Psoas muscle (tissue), 8 donors: ENCODE measurements around the gene STEAP1. TPM values are rescaled to one million over a fixed set of nuclear protein-coding genes. Genes with fewer than 3 reads are reported as not detected.
A peak's percentile ranks its signal among the peaks of the same experiment; 100 is the strongest.
"Not testable (repeated sequence)": the region's sequence is repeated elsewhere in the genome, so short reads cannot be mapped to it uniquely, and the experiment has no call there.

Source experiments
- ATAC-seq, 4 donors: fragments of 200-7000 bp; cut with Tn5 transposase; one replicate each; pipeline ENCODE4 v1.9.1; 2020; ENCODE audit warnings: moderate library complexity in 3 of 4, mild to moderate bottlenecking in 2 of 4
- DNase-seq, 2 donors: peaks; one replicate each; pipeline ENCODE4 v3.0.0-alpha.2; 2020
- H3K27ac ChIP-seq: fragments of 200-600 bp; one replicate; pipeline ENCODE4 v1.8.0; 2022
- H3K27me3 ChIP-seq, 3 donors: fragments of 200-600 bp in 1 of 3; one replicate each; pipeline versions ENCODE4 v1.6.1 to v1.8.0; 2013 to 2022; ENCODE audit warnings: low read length in 2 of 3, mild to moderate bottlenecking in 2 of 3, moderate library complexity in 1 of 3; ENCODE audit not compliant: insufficient read depth in 3 of 3
- H3K36me3 ChIP-seq, 2 donors: fragments of 200-600 bp in 1 of 2; one replicate each; pipeline versions ENCODE4 v1.6.1 to v1.8.0; 2013 to 2022; ENCODE audit warnings: low read depth in 1 of 2, mild to moderate bottlenecking in 1 of 2, moderate library complexity in 1 of 2; ENCODE audit not compliant: insufficient read depth in 1 of 2
- H3K4me1 ChIP-seq: fragments of 200-600 bp; one replicate; pipeline ENCODE4 v1.8.0; 2022
- H3K4me3 ChIP-seq: fragments of 200-600 bp; one replicate; pipeline ENCODE4 v1.8.0; 2022; ENCODE audit warnings: mild to moderate bottlenecking
- H3K9me3 ChIP-seq: fragments of 200-600 bp; one replicate; pipeline ENCODE4 v1.8.0; 2022
- CTCF ChIP-seq: fragments of 200-600 bp; IDR thresholded peaks from one replicate; pipeline ENCODE4 v1.8.0; 2022; ENCODE audit warnings: antibody characterized with exemption
- WGBS, 3 donors: extraction: QIAGEN DNeasy Blood & Tissue Kit; methylation state at CpG; one replicate each; pipeline versions ENCODE4 v1.1.6 to v1.1.7; 2013; 5-methylcytosine and 5-hydroxymethylcytosine counted together
- intact Hi-C, 2 donors: fragments of 100-400 bp; cut with DNase I; formaldehyde crosslinking; loops; one replicate each; pipeline versions ENCODE4 v1.11.0 to v1.14.2; 2022
- polyA plus RNA-seq, 3 donors: library from polyadenylated mRNA; stranded (reverse); fragments of 200-250 nt; gene quantifications; one replicate each; pipeline ENCODE4 v1.2.3, GENCODE V29; 2013
- total RNA-seq, 4 donors: library from RNA; stranded (reverse); fragmentation: NEBNext Ultra II Directional in 2 of 4; extraction: Animal tissue kit (Norgen Biotek cat#: 25700) in 2 of 4; gene quantifications; one replicate each; pipeline versions ENCODE4 v1.2.1 to v1.2.4, GENCODE V29; 2021 to 2023
- donor health status: healthy with polysubstance abuse.
- donor health status: DM: no; HTN: no; CAD: no; lungs with moderate emphysema.
- donor health status: Bipolar disorder and iron deficiency.
- donor health status: healthy.
- donor health status: DM: yes; HTN: yes; CAD: no.
- donor health status: DM: no; HTN: no; CAD: no.
- donor health status: DM: no; HTN: no; CAD: no.
- donor health status: DM: yes; HTN: yes; CAD: no.

The STEAP1 gene
- total and polyA plus RNA-seq, 7 donors = 0.59 to 6.6 (median 1.5) TPM

DNA sequence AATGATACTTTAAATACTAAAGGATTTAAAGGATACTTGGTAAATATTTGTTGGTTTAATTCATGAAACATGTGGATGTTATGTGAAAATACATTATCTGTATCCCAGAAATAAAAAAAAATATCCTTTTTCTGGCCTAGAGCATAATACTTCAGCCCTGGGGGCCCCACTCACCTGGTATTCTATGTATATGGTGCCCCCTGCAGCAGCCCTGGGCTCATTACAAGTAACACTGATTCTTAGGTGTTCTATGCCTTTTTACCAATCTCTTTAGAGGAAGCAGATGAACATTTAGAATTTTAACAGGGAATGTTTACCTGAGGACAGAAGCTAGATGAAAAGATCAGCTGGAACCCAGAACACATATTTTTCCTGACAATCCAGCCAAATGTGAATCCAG, 4.8 kb upstream of the STEAP1 start:
- intact Hi-C loops, H3K4me1 ChIP-seq, H3K27ac ChIP-seq, ATAC-seq, DNase-seq, H3K4me3 ChIP-seq, H3K27me3 ChIP-seq, H3K9me3 ChIP-seq, H3K36me3 ChIP-seq: not testable (repeated sequence)
- TF ChIP-seq CTCF = peak; percentile 25

DNA sequence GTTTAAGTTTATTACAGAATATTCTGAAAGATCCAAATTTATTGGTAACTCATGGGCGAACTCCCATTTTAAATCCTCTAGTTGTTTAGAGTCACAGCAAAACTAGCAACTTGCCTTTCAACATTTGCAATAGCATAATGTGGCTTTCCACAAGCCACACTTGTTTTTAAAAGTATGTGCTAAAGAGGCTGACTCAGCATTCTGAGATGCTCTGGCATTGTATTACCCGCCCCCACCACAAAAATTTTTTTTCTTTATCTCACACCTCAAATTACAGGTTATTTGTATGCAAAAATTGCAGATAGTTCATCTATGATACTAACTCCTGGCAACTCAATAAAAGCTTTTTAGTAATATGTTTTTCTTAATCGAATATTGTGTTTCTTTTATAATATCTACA, 2.4 kb upstream of the STEAP1 start:
- intact Hi-C loops = loop anchor here (5.0 kb wide), 2 partner anchors 110 to 275 kb away; no protein-coding TSS in a partner anchor

DNA sequence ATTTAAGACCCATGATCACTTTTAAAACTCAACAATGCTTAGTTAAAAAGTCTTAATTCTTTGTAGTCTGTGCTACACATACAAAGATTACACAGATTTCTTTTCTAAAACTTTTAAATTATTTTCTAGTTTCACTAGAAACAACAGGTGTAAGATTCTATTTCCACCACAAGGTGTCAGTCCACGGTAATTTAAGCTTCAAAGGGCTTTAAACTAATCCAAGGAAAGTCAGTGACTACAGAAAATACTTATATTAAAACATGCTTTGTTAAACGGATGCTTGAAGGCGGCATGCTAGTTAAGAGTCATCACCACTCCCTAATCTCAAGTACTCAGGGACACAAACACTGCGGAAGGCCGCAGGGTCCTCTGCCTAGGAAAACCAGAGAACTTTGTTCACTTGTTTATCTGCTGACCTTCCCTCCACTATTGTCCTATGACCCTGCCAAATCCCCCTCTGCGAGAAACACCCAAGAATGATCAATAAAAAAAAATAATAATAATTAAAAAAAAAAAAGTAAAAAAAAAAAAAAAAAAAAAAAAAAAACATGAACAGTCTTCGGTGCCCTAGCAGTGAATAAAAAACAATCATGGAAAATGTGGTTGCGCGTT, 1.5 kb upstream of the STEAP1 start:
- H3K36me3 ChIP-seq, H3K27me3 ChIP-seq, H3K9me3 ChIP-seq, H3K4me1 ChIP-seq, H3K27ac ChIP-seq, DNase-seq, H3K4me3 ChIP-seq: not testable (repeated sequence)
- peak; percentile 65 for TF ChIP-seq CTCF
- ATAC-seq = peak in 1 of 4 donors; percentile 51
- intact Hi-C loops = loop anchor here (5.0 kb wide), 2 partner anchors 110 to 275 kb away; no protein-coding TSS in a partner anchor
- 40 to 49% (median 40%) methylated on average over 9 of the region's 9 CpGs for WGBS, 3 donors

More for the DNA sequence above, 2.4 kb upstream of the STEAP1 start:
- H3K36me3 ChIP-seq, H3K27ac ChIP-seq, H3K9me3 ChIP-seq, ATAC-seq, DNase-seq, H3K27me3 ChIP-seq, H3K4me3 ChIP-seq, H3K4me1 ChIP-seq: not testable (repeated sequence)
- WGBS, 3 donors = 72 to 79% (median 74%) methylated on average over 3 of the region's 3 CpGs

DNA sequence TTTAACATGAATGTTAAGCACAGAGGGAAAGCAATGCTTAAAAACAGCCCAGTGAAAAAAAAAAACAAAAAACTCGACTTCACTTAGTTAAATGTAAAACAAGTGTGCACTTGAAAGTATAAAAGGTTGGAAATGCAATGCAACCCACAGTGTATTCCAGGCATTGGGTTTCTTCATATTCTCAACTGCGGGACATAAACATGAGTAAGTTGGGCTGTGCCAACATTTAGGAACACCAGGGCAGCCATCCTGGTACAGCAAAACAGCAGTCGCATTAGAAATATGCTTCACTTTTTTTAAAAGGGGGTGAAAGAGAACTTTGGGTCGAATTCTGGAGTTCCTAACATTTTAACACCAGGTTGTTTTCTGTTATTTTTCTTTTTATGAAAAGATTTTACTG, 937 bp downstream of the STEAP1 start:
- H3K4me3 ChIP-seq = no peak overlapping the region
- no peak for ATAC-seq

GRCh38 chr7:90157331-90157730, 3.1 kb downstream of the STEAP1 start:
- ATAC-seq, H3K9me3 ChIP-seq, H3K4me1 ChIP-seq, H3K4me3 ChIP-seq, intact Hi-C loops, DNase-seq, H3K27me3 ChIP-seq, H3K27ac ChIP-seq, H3K36me3 ChIP-seq: not testable (repeated sequence)
- WGBS, 3 donors = 81 to 87% (median 83%) methylated on average over 2 of the region's 2 CpGs

More for the DNA sequence above, 937 bp downstream of the STEAP1 start:
- no peak for TF ChIP-seq CTCF
- intact Hi-C loops = loop anchor here in 1 of 2 donors (2.0 kb wide), 1 partner anchor 272 kb away; no protein-coding TSS in a partner anchor
- Histone ChIP-seq H3K27ac (no peak overlapping the region), H3K4me1 (no peaks in the 10 kb centered on the region), H3K27me3 (no peaks in the 10 kb centered on the region), H3K36me3 (no peaks in the 10 kb centered on the region), H3K9me3 (no peaks in the 10 kb centered on the region)
- WGBS, 3 donors = 76 to 86% (median 80%) methylated on average over 4 of the region's 4 CpGs
- DNase-seq = no peak

GRCh38 chr7:90157761-90158350, 3.6 kb downstream of the STEAP1 start:
- DNase-seq, H3K27me3 ChIP-seq, intact Hi-C loops, H3K27ac ChIP-seq, H3K36me3 ChIP-seq, ATAC-seq, H3K4me1 ChIP-seq, H3K4me3 ChIP-seq, H3K9me3 ChIP-seq: not testable (repeated sequence)
- WGBS, 3 donors = 81 to 93% (median 82%) methylated on average over 3 of the region's 4 CpGs
